ENCODE data around the gene ASPHD2.

DNA sequence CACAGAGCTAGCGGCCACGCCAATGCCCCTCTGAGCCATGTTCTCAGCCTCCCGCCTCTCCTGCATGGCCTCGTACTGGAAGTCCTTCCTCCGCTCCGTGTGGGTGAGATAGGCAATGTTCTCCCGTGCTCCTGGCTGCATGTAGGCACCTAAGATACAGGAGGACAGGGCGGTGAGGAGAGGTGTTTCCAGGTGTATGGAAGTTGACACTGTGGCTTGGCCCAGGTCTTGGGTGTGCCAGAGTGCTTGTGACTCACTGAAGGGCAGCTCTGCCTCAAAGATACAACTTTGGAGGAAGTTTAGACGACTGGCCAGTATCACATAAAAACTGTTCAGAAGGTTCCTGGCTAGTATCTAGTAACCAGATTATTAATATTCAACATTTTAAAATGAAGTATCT is 63.2 kb downstream of the ASPHD2 start:
- TF ChIP-seq, protein P1, sequence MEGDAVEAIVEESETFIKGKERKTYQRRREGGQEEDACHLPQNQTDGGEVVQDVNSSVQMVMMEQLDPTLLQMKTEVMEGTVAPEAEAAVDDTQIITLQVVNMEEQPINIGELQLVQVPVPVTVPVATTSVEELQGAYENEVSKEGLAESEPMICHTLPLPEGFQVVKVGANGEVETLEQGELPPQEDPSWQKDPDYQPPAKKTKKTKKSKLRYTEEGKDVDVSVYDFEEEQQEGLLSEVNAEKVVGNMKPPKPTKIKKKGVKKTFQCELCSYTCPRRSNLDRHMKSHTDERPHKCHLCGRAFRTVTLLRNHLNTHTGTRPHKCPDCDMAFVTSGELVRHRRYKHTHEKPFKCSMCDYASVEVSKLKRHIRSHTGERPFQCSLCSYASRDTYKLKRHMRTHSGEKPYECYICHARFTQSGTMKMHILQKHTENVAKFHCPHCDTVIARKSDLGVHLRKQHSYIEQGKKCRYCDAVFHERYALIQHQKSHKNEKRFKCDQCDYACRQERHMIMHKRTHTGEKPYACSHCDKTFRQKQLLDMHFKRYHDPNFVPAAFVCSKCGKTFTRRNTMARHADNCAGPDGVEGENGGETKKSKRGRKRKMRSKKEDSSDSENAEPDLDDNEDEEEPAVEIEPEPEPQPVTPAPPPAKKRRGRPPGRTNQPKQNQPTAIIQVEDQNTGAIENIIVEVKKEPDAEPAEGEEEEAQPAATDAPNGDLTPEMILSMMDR (IDR thresholded peaks at IDR 0.05), result no peak
- TF ChIP-seq POLR2AphosphoS5 (IDR thresholded peaks at IDR 0.05) (no peak), POLR2A (IDR thresholded peaks at IDR 0.05) (no peak), EP300 (IDR thresholded peaks at IDR 0.05) (no peak)
